GM12873 (cell line): Measurements from ENCODE around the gene RALGPS2.

Experiments used
- TF ChIP-seq, protein P1 (sequence below): IDR thresholded peaks from 2 replicates; pipeline ENCODE4 v1.5.1; 2012; ENCODE audit warnings: low read depth, mild to moderate bottlenecking, moderate library complexity, low read length, control low read depth; ENCODE audit not compliant: insufficient read depth; ENCODE audit errors: missing control alignments

RALGPS2 gene

DNA sequence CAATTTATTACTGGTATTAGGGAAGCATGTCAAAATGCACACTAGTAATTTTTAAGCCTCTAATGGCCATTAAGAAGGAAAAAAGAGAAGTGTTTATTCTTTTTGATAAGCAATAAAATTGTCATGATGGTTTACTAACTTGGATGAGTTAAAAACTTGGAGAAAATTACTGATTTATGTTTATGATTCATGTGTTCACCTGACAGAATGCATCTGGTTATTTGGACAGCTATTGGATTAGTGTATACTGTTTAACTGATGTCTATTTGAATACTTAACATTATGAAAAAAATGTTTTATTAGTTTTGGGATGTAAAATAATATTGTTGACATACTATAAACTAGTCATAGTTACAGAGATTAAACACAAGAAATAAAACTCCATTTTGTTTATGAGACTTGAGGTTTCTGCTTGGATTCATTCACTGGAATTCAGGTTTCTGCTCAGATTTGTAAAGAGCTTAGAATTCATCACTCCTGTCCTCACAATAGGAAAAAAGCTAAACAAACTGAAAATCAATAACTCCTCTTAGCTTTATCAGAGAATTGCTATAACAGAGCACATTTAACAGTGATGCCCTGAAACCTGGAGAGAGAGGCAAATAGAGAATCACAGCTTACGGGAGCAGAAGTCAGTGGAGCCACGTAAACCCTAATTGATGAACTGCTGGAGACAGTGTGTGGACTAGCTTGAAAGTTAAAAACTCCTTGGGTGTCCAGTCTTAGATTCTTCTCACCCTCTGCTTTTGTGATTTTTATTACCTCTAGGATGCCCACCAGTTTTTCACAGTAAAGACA, 56.7 kb downstream of the RALGPS2 start:
- TF ChIP-seq, protein P1, sequence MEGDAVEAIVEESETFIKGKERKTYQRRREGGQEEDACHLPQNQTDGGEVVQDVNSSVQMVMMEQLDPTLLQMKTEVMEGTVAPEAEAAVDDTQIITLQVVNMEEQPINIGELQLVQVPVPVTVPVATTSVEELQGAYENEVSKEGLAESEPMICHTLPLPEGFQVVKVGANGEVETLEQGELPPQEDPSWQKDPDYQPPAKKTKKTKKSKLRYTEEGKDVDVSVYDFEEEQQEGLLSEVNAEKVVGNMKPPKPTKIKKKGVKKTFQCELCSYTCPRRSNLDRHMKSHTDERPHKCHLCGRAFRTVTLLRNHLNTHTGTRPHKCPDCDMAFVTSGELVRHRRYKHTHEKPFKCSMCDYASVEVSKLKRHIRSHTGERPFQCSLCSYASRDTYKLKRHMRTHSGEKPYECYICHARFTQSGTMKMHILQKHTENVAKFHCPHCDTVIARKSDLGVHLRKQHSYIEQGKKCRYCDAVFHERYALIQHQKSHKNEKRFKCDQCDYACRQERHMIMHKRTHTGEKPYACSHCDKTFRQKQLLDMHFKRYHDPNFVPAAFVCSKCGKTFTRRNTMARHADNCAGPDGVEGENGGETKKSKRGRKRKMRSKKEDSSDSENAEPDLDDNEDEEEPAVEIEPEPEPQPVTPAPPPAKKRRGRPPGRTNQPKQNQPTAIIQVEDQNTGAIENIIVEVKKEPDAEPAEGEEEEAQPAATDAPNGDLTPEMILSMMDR, result no peak

DNA sequence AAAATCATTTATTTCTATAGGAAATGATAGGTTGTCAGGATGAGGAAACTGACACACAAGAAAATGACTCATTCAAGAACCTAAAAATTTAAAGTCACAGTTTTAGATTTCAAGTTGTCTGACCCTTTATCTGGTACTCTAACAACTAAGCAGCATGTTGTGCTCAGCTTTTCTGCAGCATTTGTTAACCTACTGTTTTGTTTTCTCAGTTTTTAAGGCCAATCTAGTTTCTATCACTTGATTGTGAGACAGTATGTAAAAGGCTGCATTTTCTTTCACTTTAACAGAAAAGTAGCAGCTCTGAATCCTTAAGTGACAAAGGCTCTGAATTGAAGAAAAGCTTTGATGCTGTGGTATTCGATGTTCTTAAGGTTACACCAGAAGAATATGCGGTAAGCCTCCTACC, 59.1 kb downstream of the RALGPS2 start:
- TF ChIP-seq, protein P1, result no peak

DNA sequence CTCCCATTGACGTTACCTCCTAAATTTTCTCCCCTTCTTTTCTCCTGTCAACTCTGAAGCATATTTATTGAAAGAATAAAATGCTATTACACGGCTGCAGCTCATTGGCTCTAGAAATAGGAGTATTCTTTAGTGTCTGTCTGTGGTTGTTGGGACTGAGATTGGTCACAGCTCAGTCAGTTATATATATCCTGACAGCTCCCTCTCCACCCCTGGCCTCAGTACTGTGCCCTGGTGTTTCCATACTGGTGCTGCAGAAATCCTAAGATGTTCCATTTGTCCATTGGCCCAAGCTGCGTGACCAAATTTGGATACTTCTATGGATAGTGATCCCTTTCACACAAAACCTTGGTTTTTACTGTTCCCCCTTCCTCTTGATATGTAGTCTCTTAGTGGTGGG, 67.3 kb downstream of the RALGPS2 start:
- TF ChIP-seq, protein P1, result no peak

DNA sequence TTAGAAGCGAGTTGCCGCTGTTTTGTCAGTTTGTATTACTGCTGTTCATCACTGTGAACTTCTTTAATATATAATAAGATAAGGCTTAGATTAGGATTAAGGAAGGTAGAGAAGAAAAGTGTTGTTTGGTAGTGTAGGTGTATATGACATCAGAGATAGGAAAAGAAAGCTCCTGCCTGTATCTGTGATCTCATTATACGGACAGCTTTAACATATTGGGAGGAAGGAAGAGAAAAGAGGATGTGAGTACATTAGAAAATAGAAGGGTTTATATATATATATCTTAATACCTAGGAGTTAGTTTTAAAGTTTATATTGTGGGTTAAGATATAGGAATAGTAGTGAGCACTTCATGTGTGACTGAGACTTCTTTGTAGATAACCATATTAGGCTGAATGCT, 71.0 kb downstream of the RALGPS2 start:
- TF ChIP-seq, protein P1, result no peak

DNA sequence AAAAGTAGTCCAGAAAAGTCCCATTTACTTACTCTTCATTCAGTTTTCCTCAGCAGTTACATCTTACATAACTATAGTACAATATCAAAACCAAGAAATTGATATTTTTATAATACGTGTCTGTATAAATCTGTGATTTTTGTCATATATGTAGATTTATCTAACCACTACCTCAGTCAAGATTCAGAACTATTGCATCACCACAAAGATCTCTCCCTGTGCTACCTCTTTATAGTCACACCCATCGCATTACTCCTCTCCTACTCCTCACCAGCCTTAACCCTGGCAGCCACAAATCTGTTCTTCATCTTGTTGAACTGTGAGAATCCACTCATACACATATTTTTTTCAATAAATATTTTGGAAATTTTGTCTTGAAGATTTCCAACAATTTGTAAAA, 72.5 kb downstream of the RALGPS2 start:
- TF ChIP-seq, protein P1, result no peak

DNA sequence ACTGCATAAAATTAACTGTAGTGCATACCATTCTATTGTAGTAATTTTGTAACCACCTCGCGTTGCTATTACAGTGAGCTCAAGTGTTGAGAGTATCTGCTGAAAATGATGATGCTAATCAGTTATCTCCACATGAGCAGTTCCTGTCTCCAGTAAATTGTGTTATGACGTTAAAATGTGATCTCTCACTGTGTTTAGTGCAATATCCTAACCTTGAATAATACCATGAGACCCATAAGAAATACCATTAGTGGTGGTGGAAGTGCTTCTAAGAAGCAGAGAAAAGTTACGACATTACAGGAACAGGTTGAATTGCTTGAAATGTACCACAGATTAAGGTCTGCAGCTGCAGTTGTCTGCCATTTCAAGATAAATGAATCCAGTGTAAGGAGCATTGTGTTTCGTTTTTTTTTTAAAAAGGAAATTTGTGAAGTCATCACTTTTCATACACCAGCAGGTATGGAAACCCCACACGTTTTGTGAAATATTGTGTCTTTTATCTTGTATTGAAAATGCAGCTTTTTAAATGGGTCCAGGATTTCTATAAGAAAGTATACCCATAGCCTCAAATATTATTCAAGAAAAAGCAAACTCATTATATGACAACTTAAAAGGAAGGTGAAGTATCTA, 73.3 kb downstream of the RALGPS2 start:
- TF ChIP-seq, protein P1, result no peak

DNA sequence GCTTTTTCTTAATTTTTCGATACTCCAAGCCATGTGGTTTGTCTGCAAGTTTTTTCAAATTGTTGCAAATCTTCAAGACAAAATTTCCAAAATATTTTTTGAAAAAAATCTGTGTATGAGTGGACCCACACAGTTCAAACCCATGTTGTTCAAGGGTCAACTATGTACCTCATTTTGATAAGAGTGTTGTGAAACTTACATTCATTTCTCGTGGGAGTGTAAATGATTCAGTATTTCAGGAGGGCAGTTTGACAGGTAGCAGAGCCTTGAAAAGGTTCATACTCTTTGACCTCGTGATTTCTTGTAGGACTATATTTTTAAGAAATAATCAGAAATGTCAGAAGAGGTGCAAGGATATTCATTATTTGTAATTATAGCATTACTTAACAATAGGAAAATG, 77.8 kb downstream of the RALGPS2 start:
- TF ChIP-seq, protein P1, result no peak
